PC-3 (cell line): ENCODE measurements around the gene ADAMTS17.

ENCODE experiments used
- CTCF ChIP-seq: fragments of 300-600 bp; sonication (generic); conservative IDR thresholded peaks from 2 replicates; pipeline ENCODE4 v1.5.1; 2017; ENCODE audit warnings: antibody characterized with exemption, low read depth, mild to moderate bottlenecking, low read length
- EZH2 ChIP-seq: fragments of 300-600 bp; sonication (generic); IDR thresholded peaks from one replicate; pipeline ENCODE4 v1.6.1; 2017; ENCODE audit warnings: antibody characterized with exemption, mild to moderate bottlenecking, low read length; ENCODE audit not compliant: unreplicated experiment
- EZH2phosphoT487 ChIP-seq: fragments of 300-600 bp; sonication (generic); IDR thresholded peaks from 2 replicates; pipeline ENCODE4 v1.6.1; 2018; ENCODE audit warnings: mild to moderate bottlenecking, antibody characterized with exemption, low read length, borderline replicate concordance

- TF ChIP-seq CTCF (no peak), EZH2 (no peak), EZH2phosphoT487 (no peak)
Measured at GRCh38 chr15:100108846-100109245, 232.9 kb downstream of the ADAMTS17 start.
